Pulmonary artery endothelial cell (primary cell): ENCODE measurements around the gene UQCRC2. TPM values are rescaled to one million over a fixed set of nuclear protein-coding genes. Genes with fewer than 3 reads are reported as not detected.
"Not testable (repeated sequence)": the region's sequence is repeated elsewhere in the genome, so short reads cannot be mapped to it uniquely, and the experiment has no call there.

Experiments used
- DNase-seq: peaks from one replicate; pipeline ENCODE4 v3.0.0-alpha.2; 2011; ENCODE audit warnings: low read depth, low spot score
- total RNA-seq: library from RNA; depleted of rRNA; stranded (reverse); fragments of >200 nt; gene quantifications from 2 replicates; pipeline ENCODE4 v1.2.3, GENCODE V29; 2014

Gene UQCRC2
- total RNA-seq, 1 donor from 2014 or later = 279 TPM

DNA sequence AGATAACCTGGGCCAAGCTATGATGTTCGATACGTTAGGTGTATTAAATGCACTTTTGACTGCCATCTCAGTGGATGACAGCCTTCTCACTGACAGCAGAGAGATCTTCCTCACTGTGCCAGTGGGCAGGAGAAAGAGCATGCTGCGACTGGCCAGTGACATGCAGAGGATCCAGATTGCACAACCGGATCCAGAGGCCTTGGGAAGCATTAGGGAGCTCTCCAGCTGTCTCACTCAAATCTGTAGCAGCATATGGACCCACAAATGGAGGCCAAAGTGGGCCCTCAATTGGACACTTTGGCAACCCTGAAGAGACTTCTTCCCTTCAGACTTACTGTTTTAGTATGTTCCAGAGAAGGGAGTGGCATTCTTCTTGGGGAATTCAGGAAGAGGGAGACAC lies 26.9 kb downstream of the UQCRC2 start:
- no peak for DNase-seq

DNA sequence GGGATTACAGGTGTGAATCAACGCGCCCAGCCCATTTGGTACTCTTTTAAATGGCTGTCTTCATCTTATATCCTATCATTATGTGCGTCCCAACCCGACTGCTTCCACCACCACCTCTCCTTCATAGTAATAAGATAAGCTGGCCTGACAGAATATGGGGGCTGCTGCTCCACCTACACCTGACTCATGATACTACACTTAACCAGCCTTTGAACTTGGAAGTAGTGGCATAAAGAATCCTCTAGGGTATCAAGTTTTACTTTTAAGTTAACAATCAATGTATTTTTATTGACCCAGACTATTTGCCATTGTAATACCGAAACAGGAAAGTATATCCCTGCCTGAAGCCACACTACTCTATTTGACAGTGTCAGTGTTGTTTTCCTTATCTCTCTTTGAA lies 28.9 kb downstream of the UQCRC2 start:
- no peak for DNase-seq

DNA sequence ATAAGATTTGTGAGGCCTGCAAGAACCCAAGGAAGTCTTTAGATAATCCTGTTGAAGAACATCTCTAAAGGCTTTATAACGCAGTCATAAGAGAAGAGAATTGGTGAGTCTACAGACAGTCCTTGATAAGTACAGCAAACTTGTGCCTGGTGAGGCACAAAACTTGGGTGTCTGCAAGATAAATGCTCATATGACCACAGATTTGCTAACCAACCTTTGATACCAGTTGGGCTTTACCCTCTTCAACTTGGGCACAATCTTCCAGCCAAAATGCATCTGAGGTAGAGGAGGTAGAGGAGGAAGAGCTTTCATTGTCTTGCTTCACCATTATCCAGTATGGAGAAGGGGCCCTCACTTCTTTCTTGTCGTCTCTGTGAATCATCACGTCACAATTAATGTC lies 30.9 kb downstream of the UQCRC2 start:
- DNase-seq = no peak

DNA sequence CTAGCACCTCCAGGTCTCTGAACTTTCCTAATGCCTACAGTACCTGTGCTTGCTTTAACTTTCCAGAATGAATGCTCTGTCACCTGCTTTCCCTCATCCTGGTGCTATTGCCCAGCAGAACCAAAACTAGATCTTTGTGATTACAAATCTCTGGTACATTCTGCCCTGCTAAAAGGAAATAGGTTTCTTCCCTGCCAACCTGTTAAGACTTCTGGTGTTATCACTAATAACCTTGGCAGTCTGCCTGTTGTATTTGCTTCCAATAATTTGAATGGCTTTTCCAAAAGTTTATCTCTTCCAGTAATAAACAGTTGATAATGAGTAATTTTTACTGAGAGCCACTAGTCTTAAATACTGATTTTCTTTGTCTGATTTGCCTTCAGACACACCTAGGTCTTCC lies 32.4 kb downstream of the UQCRC2 start:
- DNase-seq = no peak

DNA sequence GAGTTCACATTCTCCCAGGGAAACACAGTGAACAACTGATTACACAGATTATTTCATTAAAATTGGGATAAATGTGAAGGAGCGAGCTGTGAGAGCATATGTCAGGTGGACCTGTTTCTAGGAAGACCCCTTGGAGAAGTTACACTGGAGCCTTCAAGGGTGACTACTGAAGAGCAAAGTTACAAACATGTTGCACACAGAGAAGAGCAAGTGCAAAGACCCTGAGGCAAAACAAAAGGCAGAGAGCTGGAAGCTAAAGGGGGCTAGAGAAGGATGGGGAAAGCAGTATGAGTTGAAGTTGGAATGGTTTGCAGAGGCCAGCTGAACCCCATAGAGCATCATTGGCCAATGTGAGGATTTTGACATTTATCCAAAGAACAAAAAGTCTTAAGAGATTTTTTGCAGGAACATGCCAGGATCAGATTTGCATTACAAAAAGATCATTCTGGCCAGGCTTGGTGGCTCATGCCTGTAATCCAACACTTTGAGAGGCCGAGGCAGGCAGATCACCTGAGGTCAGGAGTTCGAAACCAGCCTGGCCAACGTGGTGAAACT lies 33.6 kb downstream of the UQCRC2 start:
- no peak for DNase-seq

DNA sequence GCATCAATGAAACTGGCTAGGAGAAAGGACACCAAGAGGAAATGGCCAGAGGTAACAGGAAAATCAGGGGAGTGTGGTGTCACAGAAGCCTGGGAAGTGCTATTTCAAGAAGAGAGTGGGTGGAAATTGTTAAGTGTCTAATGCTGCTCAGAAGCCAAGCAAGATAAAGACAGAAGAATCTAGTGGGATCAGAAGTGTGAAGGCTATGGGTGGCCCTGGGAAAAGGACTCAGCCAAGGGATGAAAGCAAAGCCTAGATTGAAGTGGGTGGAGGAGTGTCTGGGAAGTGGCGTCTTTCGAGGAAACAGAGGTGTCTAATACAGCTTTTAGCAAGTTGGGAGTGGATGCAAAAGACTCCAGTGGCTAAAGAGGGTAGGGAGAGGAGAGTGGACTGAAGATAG lies 34.3 kb downstream of the UQCRC2 start:
- no peak for DNase-seq

DNA sequence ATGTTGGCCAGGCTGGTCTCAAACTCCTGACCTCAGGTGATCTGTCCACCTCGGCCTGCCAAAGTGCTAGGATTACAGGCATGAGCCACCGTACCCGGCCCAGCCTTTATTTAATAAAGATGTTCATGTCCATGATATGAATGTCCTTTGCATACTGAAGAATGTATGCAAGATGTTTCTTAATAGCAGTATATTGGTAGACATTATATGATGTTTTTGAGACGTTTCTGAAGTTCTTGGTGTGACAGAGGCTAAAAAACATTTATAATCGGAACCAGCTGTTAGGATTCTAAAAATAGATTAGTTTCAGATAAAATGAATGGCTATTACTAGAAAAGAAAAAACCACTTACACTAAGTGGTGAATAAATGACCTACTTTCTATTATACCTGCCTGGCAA lies 36.0 kb downstream of the UQCRC2 start:
- DNase-seq = no peak

DNA sequence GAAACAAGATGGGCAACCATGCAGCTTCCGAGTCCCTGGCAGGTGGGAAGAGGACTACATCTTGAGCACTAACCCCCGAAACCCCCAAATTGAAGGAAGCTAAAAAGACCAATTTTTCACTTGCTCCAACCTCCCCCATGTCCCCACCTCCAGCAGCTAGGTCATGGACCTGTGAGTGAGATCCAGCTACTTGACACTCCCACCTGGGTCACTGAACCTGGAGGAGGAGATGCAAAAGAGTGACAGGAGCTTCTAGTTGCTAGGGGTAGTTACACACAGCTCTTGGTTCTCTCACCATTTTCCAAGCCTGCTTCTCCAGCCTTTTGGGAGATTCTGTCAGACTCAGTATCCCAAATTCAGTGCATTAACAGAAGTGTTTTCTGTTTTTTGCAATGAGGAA lies 36.6 kb downstream of the UQCRC2 start:
- DNase-seq = no peak

DNA sequence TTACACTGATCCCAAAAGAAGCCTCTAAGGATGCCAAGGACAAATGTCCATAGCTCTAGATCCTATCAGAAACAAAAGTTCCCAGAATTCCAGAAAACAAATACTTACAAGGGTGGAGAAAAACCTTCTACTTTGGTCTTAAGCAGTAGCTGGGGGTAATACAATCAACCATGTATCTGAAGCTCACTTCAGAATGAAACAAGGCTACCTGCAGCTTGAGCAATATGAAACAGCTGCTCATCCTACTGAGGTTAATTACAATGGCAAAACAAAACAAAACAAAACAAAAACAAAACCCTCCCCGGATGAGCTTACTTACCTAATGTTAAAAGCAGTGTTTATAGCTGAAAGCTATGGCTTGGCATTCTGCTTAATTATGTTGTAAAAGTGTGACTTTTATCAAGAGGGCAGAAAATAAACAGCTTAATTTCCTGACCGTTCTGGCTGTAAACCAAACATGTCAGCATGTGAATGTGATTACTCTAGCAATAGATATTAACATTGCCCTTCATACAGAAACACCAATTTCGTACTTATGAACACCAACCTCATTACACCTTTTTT lies 37.3 kb downstream of the UQCRC2 start:
- DNase-seq = no peak

DNA sequence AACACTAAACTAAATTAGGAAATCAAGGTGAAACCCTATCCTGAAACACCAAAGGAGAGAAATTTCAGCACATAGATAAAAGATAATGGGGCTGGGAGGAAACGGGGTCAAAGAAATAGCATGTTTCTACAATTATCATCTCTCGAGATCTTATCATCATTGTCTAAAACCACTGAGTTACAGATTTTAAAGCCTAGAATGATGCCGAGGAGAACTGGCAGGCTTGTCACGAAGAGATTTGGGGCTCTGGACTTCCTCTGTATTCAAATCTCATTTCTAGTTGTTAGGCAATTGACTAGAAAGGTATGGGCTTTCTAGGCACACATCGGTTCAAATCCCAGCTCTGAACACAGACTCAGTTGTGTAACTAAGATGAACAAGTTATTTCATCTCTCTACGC lies 38.5 kb downstream of the UQCRC2 start:
- DNase-seq = no peak

DNA sequence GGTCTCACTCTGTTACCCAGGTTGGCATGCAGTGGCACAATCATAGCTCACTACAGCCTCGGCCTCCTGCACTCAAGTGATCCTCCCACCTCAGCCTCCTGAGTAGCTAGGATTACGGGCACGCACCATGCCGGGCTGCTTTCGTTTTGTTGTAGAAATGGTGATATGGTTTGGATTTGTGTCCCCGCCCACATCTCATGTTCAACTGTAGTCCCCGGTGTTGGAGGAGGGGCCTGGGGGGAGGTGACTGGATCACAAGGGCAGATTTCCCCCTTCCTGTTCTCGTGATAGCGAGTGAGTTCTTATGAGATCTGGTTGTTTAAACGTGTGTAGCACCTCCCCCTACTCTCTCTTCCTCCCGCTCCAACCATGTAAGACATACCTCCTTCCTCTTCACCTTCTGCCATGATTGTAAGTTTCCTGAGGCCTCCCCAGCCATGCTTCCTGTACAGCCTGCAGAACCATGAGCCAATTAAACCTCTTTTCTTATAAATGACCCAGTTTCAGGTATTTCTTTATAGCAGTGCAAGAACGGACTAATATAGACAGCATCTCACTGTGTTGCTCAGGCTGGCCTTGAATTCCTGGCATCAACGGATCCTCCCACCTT lies 41.8 kb downstream of the UQCRC2 start:
- no peak for DNase-seq

DNA sequence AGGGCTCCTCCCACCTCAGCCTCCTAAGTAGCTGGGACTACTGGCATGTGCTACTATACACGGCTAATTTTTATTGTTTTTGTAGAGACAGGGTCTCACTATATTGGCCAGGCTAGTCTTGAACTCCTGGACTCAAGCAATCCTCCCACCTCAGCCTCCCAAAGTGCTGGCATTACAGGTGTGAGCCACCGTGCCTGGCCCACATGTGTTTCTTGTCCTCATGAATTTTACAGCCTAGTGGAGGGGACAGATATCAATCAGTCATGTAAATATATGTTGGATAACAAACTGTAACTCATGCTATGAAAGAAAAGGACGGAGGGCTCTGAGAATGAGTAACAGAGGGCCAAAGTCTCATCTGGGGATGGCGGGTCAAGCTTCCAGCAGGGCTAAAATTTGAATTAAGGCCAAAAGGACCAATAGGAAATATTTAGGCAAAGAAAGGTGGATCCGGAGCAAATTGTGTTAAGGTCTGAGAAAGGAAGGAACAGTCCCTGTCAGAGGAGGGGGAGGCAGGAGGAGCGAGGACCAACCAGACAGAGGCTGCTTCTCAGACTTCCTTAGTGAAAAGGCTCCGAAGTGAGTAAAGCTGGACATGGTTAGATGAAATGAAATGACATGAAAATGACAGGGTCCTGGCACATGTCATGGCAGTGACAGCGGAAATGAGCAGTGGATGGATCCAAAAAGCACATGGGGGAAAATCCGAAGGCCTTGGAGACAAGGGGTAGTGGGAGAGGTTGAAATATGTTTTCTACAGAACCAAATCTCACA lies 43.9 kb downstream of the UQCRC2 start:
- DNase-seq = no peak

DNA sequence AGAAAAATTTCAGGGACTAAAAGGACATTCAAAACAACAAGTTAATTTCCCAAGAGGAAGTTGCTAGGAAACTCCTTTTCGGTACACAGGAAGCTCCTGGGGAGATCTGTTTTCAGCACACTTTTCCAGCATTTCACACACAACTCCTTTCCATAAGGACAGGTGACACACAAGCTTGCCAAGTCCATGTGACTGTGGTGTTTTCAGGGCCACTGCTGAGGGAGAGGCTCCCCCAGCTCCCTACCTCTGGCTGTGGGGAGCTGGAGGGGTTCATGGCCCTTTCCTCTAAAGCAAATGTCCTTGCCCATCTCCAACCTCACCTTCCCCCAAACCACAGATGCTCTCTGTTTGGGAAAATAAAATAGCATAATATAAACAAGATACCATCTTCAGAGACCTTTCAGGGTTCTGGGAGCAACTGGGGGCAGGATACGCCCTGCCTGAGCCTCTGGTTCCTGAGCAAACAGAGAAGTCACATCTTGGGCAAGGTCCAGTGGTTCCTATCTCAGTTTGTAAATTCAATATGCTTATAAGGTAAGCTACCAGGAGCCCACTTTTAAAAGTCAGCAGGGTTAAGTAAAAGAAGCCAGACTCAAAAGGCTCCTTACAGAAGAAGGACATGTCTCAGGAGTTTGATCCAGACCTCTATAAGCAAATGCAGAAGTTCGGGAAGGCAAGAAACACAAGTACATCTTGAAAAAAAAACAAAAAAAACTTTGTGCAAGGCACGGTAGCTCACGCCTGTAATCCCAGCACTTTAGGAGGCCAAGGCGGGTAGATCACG lies 44.7 kb downstream of the UQCRC2 start:
- DNase-seq = no peak

DNA sequence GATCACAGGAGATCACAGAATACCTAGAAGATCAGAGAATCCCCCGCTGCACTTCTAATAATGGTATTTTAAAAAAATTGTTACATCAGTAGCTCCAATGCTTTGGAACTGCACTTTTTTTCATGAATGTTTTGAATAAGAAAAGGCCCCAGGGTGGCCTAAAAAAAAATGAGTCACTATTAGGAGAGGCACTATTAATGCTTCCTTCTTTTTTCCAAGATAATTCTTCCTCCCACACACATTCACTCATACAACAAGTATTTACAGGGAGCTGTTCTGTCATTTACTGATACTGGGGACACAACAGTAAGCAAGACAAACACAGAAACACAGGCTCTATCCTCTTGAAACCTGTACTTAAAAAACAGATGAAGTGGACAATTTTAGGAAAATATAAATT lies 48.4 kb downstream of the UQCRC2 start:
- no peak for DNase-seq

DNA sequence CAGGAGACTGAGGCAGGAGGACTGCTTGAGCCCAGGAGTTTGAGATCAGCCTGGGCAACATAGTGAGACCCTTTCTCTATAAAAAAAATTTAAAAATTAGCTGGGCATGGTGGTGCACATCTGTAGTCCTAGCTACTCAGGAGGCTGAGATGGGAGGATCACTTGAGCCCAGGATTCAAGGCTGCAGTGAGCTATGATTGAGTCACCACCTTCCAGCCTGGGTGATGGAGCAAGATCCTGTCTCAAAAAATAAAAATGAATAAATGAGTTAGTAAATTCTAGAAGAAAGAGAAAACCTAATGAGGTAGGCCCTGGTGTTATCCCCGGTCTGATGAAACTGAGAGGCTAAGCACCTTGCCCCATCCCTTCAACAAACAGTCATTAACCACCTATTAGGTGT lies 48.9 kb downstream of the UQCRC2 start:
- DNase-seq = not testable (repeated sequence)

DNA sequence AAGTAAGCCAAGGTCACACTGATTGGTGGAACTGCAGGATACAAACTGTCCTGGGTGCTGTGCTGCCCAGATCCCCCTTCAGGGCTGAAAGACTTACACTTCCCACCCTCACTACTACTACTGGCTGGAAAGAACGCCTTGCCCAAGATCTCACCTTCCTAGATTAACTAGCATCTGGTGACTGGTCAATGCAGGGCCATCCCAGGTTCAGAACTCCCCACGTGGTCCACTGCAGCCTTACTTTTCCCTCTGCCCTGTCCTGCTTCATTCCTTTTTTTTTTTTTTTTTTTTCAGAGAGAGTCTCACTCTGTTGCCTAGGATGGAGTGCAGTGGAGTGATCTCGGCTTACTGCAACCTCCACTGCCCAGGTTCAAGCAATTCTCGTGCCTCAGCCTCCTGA lies 50.0 kb downstream of the UQCRC2 start:
- DNase-seq = no peak

DNA sequence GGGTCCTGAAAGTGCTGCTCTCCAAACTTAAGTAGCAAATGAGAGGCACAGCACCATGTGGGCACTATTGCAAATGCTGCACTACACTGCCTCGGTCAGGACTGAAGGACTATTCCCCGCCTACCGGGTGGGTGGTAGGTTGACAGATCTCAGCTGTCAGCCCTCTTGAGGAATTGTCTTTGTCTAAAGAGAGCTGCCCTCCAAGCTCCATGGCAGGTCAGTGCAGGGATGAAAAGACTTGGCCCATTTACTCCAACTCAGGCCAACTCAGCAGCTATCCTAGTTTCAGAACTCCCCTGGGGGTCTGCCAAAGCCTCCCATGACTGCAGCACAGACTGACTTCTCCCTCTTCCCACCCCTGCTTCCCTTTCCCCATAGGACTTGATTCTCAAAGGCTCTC lies 51.2 kb downstream of the UQCRC2 start:
- DNase-seq = no peak

DNA sequence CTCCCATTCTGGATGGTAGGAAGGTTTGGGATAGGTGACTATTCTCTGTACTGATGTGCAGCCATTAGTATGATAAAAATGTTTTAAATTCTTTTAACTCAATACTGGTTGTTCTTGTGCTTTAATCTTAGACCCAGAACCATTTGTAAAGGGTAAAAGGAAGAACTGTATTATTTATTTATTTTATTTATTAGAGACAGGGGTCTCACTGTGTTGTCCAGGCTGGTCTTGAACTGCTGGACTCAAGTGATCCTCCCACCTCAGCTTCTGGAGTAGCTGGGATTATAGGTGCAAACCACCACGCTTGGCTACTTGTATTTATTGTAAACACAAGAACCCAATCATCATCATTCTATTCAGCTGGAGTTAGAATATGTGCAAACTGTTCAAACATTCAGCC lies 52.6 kb downstream of the UQCRC2 start:
- no peak for DNase-seq

DNA sequence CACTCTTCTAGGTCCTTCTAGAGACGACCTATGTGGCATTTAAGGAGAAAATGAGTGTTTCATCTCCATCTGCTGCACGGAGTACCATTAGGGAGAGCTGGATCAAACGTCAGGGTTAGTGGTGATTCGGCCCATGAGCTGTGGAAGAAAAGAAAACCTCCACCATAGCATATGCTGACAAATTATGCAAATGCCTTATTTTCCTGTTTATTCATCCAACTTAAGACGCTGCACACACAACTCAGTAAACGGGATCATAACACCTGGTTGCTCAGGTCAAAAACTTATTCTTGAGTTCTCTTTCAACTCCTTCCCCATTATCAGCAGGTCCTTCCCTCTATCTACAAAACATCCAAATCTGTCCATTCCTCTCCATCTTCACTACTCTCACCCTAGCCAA lies 53.5 kb downstream of the UQCRC2 start:
- DNase-seq = no peak

DNA sequence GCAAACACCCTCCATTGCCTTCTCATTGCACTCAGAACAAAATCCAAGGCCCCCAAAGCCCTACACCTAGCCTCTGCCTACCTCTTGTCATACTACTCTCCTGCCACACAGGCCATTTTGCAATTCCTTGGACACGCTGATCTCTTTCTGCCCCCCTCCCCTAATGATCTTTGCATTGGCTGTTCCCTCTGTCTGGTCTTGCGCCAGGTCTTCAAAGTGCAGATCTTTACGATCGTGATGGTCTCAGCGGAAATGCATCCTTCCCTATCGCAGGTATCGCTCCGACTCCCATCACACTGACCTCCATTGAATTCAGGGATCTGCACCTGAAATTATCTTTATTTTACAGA lies 54.0 kb downstream of the UQCRC2 start:
- DNase-seq = no peak

DNA sequence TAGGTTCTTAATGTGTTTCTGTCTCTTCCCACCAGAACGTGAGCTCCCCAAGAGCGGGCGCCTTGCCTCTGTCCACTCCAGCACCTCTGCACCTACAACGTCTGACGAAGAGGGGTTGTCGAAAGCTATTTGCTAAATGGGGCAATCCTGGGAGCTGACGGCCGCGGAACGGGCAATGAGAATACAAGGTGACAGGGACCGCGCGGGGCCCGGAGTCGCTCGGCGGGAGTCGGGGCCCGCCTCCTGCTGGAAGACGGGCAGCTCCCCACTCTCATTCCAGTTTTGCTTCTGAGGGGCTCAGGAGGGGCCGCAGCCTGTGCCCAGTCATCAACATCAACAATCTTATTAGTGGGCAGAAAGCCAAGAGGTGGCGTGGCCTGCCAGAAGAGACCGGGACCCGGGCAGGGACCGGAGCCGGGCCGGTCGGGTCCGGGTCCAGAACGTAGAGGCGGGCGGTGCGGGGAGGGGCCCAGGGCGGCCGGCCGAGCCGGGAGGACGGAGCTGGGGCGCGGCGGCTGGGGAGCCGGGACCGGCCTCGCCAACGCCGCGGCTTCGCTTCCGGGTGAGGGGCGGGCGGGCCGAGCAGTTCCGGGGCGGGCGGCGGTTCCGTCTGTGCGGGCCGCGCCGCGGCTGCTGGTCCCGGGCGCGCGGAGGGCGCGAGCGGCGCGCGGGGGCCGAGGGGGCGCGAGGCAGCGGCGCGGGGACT lies 54.5 kb downstream of the UQCRC2 start, which contains the start of gene MOSMO:
Gene MOSMO, plus strand, starts transcription at position 603 of the 706 bp plus-strand sequence. CDS start 191 bp downstream, outside the sequence.
- peak; percentile 30 for DNase-seq
